NCI-H146 treated with DMSO at 0.1 percent for 48 hours (cell line): ENCODE results near the gene CHN2.

Experiments
- DNase-seq: peaks from one replicate; lab custom pipeline; 2025; ENCODE audit not compliant: unreplicated experiment; lab: John Stamatoyannopoulos, UW

Gene CHN2

DNA sequence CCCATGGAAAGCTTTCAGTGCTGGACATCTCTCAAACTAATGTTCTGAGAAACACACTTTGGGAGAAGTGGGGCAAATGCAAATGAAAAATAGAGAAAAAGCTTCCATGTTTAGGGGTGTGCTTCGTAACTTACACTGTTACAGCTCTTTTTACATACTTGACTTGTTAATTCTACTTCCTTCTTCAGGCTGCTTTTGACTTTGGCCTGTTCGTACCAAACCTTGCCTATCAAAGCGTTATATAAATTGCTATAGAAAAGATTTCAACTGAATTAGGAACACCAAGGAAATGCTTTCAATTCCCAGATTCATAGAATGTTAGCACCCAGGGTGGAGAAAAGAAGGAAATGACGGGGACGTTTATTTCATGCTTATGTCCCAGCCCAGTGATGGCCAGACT, 228.3 kb downstream of the CHN2 start:
- DNase-seq, result no peak

- peak; percentile 54 for DNase-seq
Observed at GRCh38 chr7:29424295-29424983, 229.9 kb downstream of the CHN2 start.

- DNase-seq, result no peak
Observed at GRCh38 chr7:29424984-29425309, 230.4 kb downstream of the CHN2 start.

- no peak for DNase-seq
Observed at GRCh38 chr7:29426587-29426986, 232.0 kb downstream of the CHN2 start.

- DNase-seq, result no peak
Observed at GRCh38 chr7:29429401-29429800, 234.8 kb downstream of the CHN2 start.

DNA sequence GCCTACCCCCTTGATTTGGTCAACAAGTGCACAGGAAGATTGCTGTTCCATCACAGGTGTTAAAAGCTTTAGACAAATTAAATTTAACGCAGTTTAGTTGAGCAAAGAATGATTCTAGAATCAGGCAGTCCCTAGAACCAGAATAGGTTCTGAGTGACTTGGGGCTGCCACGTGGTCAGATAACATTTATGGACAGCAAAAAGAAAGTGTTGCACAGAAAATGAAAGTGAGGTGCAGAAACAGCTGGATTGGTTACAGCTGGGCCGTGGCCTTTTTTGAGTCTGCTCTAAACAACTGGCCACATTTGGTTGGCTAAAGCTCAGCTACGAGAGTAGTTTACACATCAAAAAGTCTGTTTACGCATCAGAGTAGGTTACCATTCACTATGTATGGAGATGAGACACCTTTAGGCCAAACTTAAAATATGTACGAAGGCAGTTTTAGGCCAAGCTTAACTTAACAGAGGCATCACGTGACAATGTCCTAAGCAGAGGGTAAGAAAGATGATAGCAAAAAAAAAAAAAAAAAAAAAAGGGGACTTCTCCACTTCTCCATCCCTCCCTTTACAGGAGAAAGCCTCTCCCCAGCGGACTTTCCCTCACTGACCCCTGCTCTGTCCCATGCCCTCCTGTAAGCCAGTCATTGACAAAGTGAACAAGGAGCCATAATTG, 235.8 kb downstream of the CHN2 start:
- no peak for DNase-seq

DNA sequence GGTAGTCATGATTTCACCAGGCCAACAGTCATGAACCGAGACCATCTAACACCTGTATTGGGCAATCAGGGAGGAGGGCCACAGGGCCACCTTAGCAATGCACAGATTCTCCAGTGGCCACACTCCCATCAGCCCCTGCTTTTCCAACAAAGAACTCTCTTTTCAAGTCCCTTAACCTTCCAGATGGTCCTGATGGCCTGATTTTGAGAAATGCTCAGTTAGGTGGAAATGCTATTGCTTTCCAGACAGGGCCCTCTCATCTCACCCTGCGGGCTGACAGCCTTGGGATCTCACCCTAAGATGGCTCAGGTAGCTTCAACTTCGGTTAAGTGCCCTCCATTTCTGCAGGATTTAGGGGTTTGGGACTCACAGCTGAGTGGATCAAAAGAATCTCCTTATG, 237.1 kb downstream of the CHN2 start:
- no peak for DNase-seq

DNA sequence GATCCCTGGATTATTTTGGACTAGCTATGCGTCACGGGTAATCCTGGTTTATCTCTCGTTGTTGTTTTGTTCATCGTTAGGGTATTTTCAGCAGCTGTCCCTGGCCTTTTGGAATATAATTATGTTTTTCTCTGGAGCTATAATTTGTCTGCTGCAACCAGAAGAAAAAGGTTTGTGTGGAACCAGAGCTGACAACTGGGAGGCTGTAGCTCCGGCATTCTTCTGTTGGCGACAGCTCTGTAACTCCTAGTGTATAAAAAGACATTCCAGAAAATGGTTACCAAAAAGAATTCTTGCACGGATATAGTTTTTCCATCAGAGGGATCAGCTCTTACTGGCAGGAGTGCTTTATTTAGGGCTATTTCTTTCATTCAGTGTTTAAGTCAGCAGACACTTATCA, 238.1 kb downstream of the CHN2 start:
- DNase-seq, result no peak

GRCh38 chr7:29434380-29434768, 239.8 kb downstream of the CHN2 start:
- DNase-seq, result no peak

GRCh38 chr7:29435167-29435566, 240.6 kb downstream of the CHN2 start:
- DNase-seq, result no peak

DNA sequence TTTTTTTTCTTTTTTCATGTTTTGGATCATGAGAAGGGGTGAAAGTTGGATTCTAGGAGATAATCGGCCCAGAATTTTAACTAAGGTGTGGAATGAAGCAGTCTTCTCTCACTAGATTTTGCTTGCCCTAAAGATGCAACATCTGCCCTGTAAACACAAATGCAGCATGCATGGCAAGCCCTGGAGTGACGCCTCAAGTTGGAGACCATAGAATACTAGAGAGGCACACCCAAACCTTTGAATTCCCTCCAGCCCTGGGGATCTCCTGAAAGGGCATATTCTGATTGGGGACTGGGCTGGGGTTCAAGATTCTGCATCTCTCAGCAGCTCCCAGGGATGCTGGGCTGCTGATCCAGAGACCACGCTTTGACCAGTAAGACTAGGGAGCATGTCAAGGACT, 241.3 kb downstream of the CHN2 start:
- DNase-seq, result no peak

DNA sequence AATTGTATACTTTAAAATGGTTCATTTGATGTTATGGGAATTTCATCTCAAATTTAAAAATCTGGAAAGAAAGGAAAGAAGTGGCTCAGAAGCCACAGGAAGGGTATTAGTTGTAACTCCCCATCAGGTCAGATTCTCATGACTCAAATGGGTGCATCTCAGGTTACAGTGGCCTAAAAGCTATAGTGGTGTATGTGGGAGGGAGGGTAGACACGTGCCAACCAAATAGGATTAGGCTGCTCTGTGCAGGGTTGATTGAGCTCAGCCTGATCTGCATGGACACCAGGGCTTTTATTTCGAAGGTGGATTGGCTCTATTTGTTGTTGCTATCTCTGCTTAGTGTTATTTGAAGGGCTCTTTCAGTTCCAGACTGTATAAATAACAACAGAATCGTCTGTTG, 247.6 kb downstream of the CHN2 start:
- peak; percentile 34 for DNase-seq

- DNase-seq, result no peak
Observed at GRCh38 chr7:29443552-29443951, 249.0 kb downstream of the CHN2 start.

GRCh38 chr7:29444267-29444666, 249.7 kb downstream of the CHN2 start:
- no peak for DNase-seq

DNA sequence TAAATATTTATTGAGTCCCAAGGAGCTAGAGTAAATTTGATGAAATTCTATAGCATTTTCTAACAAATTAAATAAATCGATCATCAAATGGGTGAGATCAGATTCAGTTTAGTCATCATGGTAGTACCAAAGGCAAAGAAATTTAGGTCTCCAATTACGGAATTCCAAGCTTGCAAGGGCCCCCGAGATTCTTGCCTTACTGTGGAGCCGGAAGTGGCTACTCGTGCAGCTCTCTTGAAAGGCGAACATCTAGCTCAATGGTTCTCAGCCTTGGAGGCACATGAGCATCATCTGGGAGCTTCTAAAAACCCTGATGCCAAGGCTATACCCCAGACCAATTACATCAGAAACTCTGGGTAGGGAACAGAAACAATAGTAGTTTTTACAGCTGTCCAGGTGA, 251.2 kb downstream of the CHN2 start:
- DNase-seq, result peak; percentile 28

- DNase-seq, result no peak
Observed at GRCh38 chr7:29447828-29448227, 253.3 kb downstream of the CHN2 start.

DNA sequence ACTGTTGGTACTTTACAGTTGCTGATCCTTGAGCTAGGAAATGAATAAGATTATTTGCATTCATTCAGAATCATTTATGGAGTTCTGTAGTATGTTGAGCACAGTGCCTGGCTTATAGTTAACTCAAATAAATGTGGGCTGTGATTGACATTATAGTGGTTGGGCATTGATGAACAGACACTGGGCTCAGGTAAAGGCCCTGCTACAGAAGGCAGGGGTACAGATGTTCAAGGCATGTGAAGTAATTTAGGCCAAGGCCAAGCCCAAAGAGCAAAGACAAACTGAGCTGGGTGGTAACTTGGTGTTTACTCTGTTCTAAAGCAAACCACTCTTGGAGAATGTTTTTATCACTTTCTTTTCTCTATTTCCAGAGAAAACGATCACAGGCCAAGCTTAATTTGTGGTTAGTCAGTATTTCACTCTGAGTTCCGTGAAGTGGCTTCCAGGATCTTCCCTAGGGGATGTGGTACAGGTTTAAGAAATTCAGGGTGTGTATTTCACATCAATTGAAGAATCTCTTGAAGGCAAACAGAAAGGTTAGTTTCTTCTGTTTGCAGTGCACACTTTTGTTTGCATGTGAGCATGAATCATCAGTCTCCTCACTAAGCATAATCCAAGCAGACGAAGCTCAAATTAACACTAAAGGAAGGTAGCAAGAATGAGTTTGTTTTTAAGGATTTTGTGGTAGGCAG, 255.1 kb downstream of the CHN2 start:
- DNase-seq, result no peak

GRCh38 chr7:29453021-29453420, 258.4 kb downstream of the CHN2 start:
- DNase-seq, result no peak

- DNase-seq, result no peak
Observed at GRCh38 chr7:29454464-29454863, 259.9 kb downstream of the CHN2 start.

GRCh38 chr7:29454899-29455451, 260.4 kb downstream of the CHN2 start:
- no peak for DNase-seq

DNA sequence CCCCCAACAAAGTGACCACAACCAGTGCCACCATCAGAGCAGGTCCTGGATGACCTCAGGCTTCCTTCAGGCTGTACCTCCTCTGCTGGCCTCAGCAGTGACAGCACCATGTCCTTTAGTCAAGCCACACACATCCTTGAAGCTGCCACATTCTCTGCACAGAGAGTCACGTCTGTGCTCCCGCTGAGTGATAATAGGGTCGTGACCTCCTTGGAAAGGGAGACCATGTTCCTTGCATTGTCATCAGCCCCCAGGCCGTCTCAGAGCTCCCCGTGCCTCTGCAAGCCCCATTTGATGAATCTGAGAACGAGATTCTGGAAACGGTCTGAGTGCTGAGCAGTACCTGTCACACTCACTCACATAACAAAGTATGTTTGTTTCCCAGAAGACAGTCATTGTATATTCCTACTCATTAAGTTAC, 262.6 kb downstream of the CHN2 start:
- DNase-seq, result no peak

DNA sequence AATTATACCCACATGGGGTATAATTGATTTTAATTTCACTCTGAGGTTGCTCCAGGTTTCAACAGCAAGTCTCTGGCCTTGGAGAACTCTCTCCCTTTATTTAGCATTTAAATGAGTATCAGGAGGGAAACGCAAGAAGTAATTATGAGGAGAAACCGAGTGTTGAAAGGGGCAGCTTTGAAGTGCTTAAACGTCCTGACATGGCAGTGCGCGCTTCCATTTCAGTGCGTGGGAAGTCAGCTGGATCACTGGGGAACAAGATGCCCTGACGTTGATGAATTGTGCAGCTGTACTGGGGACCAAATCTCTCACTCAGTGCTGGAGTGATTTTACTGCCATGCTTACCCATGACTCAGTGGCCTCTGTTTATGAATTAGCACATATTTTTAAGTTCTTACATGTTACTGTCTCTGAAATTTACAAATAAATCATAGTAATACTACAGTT, 263.0 kb downstream of the CHN2 start:
- DNase-seq, result peak; percentile 27
